Body of pancreas (tissue), 4 donors: Measurements from ENCODE around the gene STRA8.

Source experiments
- CTCF ChIP-seq, 7 experiments: fragments of 450-650 bp in 4 of 7; fragments of 200-600 bp in 3 of 7; sonication (generic) in 3 of 7; IDR thresholded peaks; one replicate each; pipeline ENCODE4 v1.5.1; 2016 to 2019; ENCODE audit warnings: antibody characterized with exemption in 7 of 7
- POLR2A ChIP-seq, 3 donors: fragments of 450-650 bp; IDR thresholded peaks; one replicate each; pipeline ENCODE4 v1.6.1; 2016; ENCODE audit warnings: antibody characterized with exemption in 3 of 3, mild to moderate bottlenecking in 2 of 3

DNA sequence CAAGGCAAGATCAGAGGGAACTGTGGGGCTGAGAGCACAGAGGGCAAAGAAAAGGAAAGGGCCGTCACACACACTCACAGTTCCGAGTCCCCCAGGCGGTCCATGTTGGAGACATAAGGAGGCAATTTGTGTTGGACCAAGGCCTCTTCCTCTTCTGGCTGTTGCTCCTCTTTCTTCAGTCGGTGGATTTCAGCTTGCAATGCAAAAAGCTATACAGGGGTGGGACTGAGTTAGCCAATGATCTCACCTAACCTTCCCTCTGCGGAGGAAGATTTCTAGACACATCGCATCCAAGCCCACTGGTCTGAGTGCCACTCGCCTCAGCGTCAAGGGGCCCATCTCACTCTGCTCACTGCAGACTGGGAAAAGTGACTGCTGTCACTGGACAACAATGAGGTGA is 27.8 kb upstream of the STRA8 start:
- TF ChIP-seq CTCF (IDR thresholded peaks at IDR 0.05) (no peak), POLR2A (IDR thresholded peaks at IDR 0.05) (no peak)
